ENCODE measurements around the gene SHISAL2B.

SHISAL2B gene

GRCh38 chr5:64766941-64767340 lies 76.6 kb downstream of the SHISAL2B start:
- Histone ChIP-seq H3K27me3 (ENCODE audit: insufficient read depth, low read length, poor library complexity) (no peaks in the 10 kb centered on the region), H3K27ac (ENCODE audit: low read length) (0 out of 2 replicates have a peak overlapping the region, but pooled peaks have one; percentile 2), H3K36me3 (ENCODE audit: insufficient read depth, low read length) (peaks cover 25% of the 10 kb centered on the region), H3K4me1 (ENCODE audit: insufficient read depth, low read length) (peaks cover 47% of the 10 kb centered on the region), H2AFZ (ENCODE audit: low read depth, low read length) (no peak overlapping the region), H3K9me3 (ENCODE audit: insufficient read depth, low read length, severe bottlenecking) (no peaks in the 10 kb centered on the region), H3K9ac (ENCODE audit: low read depth, low read length) (peak overlapping the region; percentile 73), H3K4me3 (ENCODE audit: low read depth in 1 of 2, low read length in 2 of 2) (peak overlapping the region; percentile 91 to 93; a peak in 3 of 4 replicates), H3K79me2 (ENCODE audit: insufficient read depth, low read length) (peaks cover 96% of the 10 kb centered on the region), H4K20me1 (ENCODE audit: insufficient read depth, low read length) (peaks cover 9% of the 10 kb centered on the region; the same call in 1 of the 2 replicates), H3K4me2 (ENCODE audit: insufficient read depth, low read length) (peak overlapping the region; percentile 87)
- no peak for DNase-seq
- TF ChIP-seq CTCF (IDR thresholded peaks at IDR 0.05; ENCODE audit: borderline replicate concordance, extremely low read depth, low read length, poor library complexity, severe bottlenecking) (no peak), EZH2 (IDR thresholded peaks at IDR 0.05; ENCODE audit: borderline replicate concordance, low read depth, low read length, severe bottlenecking) (no peak)
- no peak for ATAC-seq (ENCODE audit: insufficient read depth, low read depth)
